PFSK-1 (cell line): ENCODE data around the gene GAREM1.

Experiments
- FOXP2 ChIP-seq: optimal IDR thresholded peaks from 2 replicates; pipeline ENCODE3; 2011; ENCODE audit warnings: borderline replicate concordance, control low read depth, inconsistent platforms; ENCODE audit not compliant: insufficient read depth; ENCODE audit errors: extremely low read length, extremely low read depth
- POLR2AphosphoS5 ChIP-seq: IDR thresholded peaks from 2 replicates; pipeline ENCODE4 v1.6.1; 2012; ENCODE audit warnings: low read depth, mild to moderate bottlenecking, control low read depth, low read length, moderate library complexity
- SIN3A ChIP-seq: IDR thresholded peaks from 2 replicates; pipeline ENCODE4 v1.6.1; 2012; ENCODE audit warnings: mild to moderate bottlenecking, low read length, moderate library complexity, borderline replicate concordance; ENCODE audit not compliant: insufficient read depth
- TAF1 ChIP-seq: IDR thresholded peaks from 2 replicates; pipeline ENCODE4 v1.6.1; 2012; ENCODE audit warnings: low read length, control low read depth, borderline replicate concordance; ENCODE audit not compliant: insufficient read depth
- TF ChIP-seq, protein P1 (sequence below), 2 experiments: IDR thresholded peaks; 2 replicates each; pipeline versions ENCODE4 v1.6.1 to v1.8.0; 2011 to 2012; ENCODE audit warnings: low read depth in 2 of 2, low read length in 2 of 2, control low read depth in 1 of 2, inconsistent platforms in 1 of 2, mild to moderate bottlenecking in 1 of 2, moderate library complexity in 1 of 2; ENCODE audit not compliant: insufficient read depth in 1 of 2

- TF ChIP-seq, protein P1, sequence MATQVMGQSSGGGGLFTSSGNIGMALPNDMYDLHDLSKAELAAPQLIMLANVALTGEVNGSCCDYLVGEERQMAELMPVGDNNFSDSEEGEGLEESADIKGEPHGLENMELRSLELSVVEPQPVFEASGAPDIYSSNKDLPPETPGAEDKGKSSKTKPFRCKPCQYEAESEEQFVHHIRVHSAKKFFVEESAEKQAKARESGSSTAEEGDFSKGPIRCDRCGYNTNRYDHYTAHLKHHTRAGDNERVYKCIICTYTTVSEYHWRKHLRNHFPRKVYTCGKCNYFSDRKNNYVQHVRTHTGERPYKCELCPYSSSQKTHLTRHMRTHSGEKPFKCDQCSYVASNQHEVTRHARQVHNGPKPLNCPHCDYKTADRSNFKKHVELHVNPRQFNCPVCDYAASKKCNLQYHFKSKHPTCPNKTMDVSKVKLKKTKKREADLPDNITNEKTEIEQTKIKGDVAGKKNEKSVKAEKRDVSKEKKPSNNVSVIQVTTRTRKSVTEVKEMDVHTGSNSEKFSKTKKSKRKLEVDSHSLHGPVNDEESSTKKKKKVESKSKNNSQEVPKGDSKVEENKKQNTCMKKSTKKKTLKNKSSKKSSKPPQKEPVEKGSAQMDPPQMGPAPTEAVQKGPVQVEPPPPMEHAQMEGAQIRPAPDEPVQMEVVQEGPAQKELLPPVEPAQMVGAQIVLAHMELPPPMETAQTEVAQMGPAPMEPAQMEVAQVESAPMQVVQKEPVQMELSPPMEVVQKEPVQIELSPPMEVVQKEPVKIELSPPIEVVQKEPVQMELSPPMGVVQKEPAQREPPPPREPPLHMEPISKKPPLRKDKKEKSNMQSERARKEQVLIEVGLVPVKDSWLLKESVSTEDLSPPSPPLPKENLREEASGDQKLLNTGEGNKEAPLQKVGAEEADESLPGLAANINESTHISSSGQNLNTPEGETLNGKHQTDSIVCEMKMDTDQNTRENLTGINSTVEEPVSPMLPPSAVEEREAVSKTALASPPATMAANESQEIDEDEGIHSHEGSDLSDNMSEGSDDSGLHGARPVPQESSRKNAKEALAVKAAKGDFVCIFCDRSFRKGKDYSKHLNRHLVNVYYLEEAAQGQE (IDR thresholded peaks at IDR 0.05; ENCODE audit: insufficient read depth in 1 of 2, low read depth in 2 of 2, low read length in 2 of 2): no peak
- TF ChIP-seq FOXP2: no peak
- TF ChIP-seq TAF1: no peak
- TF ChIP-seq SIN3A: no peak
- no peak for TF ChIP-seq POLR2AphosphoS5
Observed at GRCh38 chr18:32261003-32261402, 209.7 kb downstream of the GAREM1 start.
